ENCODE results near the gene RAMP3.

Gene RAMP3

GRCh38 chr7:45133877-45134276, 23.7 kb upstream of the RAMP3 start:
- POLR2A ChIA-PET, result no interaction called here
- CTCF ChIA-PET, result interaction anchor here (2.4 to 6.4 kb wide), 4 partner anchors 10 to 277 kb away, joined by 11 to 95 read pairs (median 23); no protein-coding TSS in a partner anchor
- no peak overlapping the region for H3K4me3 ChIP-seq (ENCODE audit: low read depth, low read length)
- no peak for DNase-seq (ENCODE audit: low read depth, low spot score)
- TF ChIP-seq CTCF (IDR thresholded peaks at IDR 0.05; ENCODE audit: insufficient read depth, low read length, missing control alignments), result no peak

GRCh38 chr7:45136106-45137060, 21.2 kb upstream of the RAMP3 start:
- CTCF ChIA-PET, result interaction anchor here (0.6 to 6.4 kb wide), 47 partner anchors 9 to 894 kb away, joined by 3 to 95 read pairs (median 4); partner anchors contain the start of genes RAMP3 and TBRG4
- DNase-seq (ENCODE audit: low read depth, low spot score), result no peak
- POLR2A ChIA-PET, result interaction anchor here (1.0 kb wide), 1 partner anchor 338 kb away, joined by 3 read pairs; no protein-coding TSS in a partner anchor
- TF ChIP-seq CTCF (IDR thresholded peaks at IDR 0.05; ENCODE audit: insufficient read depth, low read length, missing control alignments), result peak; percentile 71
- H3K4me3 ChIP-seq (ENCODE audit: low read depth, low read length), result no peak overlapping the region

GRCh38 chr7:45138433-45139267, 18.9 kb upstream of the RAMP3 start:
- DNase-seq (ENCODE audit: low read depth, low spot score), result no peak
- H3K4me3 ChIP-seq (ENCODE audit: low read depth, low read length), result no peak overlapping the region
- no peak for TF ChIP-seq CTCF (IDR thresholded peaks at IDR 0.05; ENCODE audit: insufficient read depth, low read length, missing control alignments)
- POLR2A ChIA-PET, result no interaction called here
- CTCF ChIA-PET, result interaction anchor here (0.7 to 6.4 kb wide), 9 partner anchors 9 to 289 kb away, joined by 3 to 95 read pairs (median 5); no protein-coding TSS in a partner anchor

GRCh38 chr7:45140827-45141226, 16.8 kb upstream of the RAMP3 start:
- ChIA-PET POLR2A (no interaction called here), CTCF (interaction anchor here (1.4 kb wide), 1 partner anchor 155 kb away, joined by 3 read pairs; no protein-coding TSS in a partner anchor)
- DNase-seq (ENCODE audit: low read depth, low spot score), result no peak
- TF ChIP-seq CTCF (IDR thresholded peaks at IDR 0.05; ENCODE audit: insufficient read depth, low read length, missing control alignments), result no peak
- H3K4me3 ChIP-seq (ENCODE audit: low read depth, low read length), result no peak overlapping the region

- DNase-seq (ENCODE audit: low read depth, low spot score), result no peak
- no peak for TF ChIP-seq CTCF (IDR thresholded peaks at IDR 0.05; ENCODE audit: insufficient read depth, low read length, missing control alignments)
- ChIA-PET POLR2A (no interaction called here), CTCF (interaction anchor here (1.1 kb wide), 1 partner anchor 9 kb away, joined by 4 read pairs; no protein-coding TSS in a partner anchor)
- no peak overlapping the region for H3K4me3 ChIP-seq (ENCODE audit: low read depth, low read length)
These were observed 14.0 kb upstream of the RAMP3 start for GRCh38 chr7:45143616-45144015.
